AG09309 (cell line): Measurements from ENCODE around the gene NPNT.

Experiments used
- DNase-seq: peaks from one replicate; pipeline ENCODE4 v3.0.0-alpha.2; 2010; ENCODE audit warnings: low read depth
- H3K4me3 ChIP-seq: 2 replicates; pipeline ENCODE4 v1.5.1; 2011; ENCODE audit warnings: mild to moderate bottlenecking, low read depth, low read length, moderate library complexity; ENCODE audit not compliant: control insufficient read depth
- TF ChIP-seq, protein P1 (sequence below): IDR thresholded peaks from 2 replicates; pipeline ENCODE4 v1.5.1; 2011; ENCODE audit warnings: mild to moderate bottlenecking, low read depth, low read length, inconsistent platforms; ENCODE audit not compliant: insufficient read depth, control insufficient read depth; ENCODE audit errors: missing control alignments

The NPNT gene

DNA sequence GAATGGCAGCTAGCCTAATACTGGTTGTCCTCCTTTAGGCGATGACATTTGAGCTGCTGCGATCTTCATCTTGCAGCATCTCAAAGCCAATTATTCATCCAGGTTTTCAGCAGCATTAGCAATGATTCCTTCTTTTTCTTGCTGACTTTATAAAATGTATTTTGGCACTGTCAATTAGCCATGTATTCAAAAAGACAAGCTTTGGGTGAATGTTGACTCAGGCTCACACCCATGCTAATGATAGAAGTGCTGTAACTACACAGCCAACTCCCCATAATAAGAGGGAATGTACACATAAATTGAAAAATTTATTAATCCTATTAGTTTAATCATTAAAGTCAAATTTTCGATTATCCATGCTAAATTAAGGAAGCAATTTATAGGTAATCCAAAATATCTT is 24.3 kb upstream of the NPNT start:
- no peak for DNase-seq
- TF ChIP-seq, protein P1, sequence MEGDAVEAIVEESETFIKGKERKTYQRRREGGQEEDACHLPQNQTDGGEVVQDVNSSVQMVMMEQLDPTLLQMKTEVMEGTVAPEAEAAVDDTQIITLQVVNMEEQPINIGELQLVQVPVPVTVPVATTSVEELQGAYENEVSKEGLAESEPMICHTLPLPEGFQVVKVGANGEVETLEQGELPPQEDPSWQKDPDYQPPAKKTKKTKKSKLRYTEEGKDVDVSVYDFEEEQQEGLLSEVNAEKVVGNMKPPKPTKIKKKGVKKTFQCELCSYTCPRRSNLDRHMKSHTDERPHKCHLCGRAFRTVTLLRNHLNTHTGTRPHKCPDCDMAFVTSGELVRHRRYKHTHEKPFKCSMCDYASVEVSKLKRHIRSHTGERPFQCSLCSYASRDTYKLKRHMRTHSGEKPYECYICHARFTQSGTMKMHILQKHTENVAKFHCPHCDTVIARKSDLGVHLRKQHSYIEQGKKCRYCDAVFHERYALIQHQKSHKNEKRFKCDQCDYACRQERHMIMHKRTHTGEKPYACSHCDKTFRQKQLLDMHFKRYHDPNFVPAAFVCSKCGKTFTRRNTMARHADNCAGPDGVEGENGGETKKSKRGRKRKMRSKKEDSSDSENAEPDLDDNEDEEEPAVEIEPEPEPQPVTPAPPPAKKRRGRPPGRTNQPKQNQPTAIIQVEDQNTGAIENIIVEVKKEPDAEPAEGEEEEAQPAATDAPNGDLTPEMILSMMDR, result no peak
- H3K4me3 ChIP-seq, result no peak overlapping the region

DNA sequence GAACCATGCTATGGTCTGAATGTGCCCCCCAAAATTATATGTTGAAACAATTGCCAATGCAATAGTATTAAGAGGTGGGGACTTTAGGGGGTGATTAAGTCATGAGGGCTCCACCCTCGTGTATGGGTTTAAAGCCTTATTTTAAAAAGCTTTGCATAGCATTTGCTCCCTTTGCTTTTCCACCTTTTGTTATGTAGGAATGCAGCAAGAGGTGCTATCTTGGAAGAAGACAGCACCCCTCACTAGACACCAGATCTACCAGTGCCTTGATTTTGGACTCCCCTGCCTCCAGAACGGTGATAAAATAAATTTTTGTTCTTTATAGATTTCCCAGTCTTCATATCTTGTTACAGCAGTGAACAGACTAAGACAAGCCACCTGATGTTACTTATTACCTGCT is 23.3 kb upstream of the NPNT start:
- H3K4me3 ChIP-seq, result no peak overlapping the region
- TF ChIP-seq, protein P1, result no peak
- DNase-seq, result no peak

DNA sequence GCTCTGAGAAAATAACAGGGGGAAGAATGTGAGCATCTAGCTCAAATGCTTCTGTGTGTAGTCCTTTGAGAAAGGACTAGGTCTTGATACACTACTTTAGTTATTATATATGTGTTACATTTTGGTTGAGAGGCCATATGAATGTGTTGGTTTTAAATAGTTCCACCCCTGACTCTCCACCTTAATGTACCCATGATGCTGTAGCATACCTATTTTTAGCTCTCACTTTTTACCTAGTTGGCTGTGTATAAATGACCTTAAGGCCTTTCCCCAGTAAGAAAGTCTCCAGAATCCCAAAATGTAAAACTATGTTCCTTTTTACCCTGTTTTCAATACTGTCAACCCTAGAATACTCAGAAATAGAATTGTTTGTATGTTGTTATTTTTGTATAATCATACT is 20.0 kb upstream of the NPNT start:
- DNase-seq, result no peak
- H3K4me3 ChIP-seq, result no peak overlapping the region
- TF ChIP-seq, protein P1, result no peak

DNA sequence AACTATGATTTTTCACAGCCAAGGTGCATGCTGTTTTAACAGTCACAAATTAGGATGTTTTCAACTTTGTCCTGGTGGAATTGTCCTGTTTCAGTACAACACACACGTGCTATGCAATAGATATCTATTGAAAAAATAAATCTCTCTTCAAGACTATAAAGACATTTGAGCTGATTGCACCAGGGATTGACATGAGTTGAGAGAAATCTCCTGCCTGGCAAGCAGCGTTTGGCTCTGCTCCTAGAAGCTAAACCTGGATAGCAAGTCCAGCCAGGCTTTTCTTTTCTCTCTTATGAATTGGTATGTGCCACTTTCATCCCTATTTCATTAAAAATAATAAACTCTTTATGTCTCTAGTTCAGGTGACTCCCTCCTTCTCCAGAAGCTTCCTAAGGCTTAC is 16.6 kb upstream of the NPNT start:
- TF ChIP-seq, protein P1, result no peak
- DNase-seq, result no peak
- no peak overlapping the region for H3K4me3 ChIP-seq

DNA sequence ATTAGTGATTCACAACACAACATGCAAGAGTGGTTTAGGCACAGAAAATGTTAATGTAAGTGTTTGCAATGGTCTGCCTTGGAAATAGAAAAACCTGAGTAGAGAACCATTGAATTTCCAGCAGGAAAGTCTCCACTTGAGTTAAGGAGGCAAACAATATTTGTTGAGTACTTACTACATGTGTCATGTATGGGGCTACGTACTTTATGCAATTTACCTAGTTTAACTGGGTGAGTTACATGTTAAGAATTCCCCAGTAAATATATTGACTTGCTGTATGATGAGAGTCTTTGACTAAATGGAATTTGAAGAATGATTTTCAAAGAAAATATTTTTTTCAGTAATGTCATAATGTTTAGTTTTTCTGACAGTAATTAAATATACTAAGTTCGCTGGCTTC is 7.8 kb upstream of the NPNT start:
- no peak overlapping the region for H3K4me3 ChIP-seq
- DNase-seq, result no peak
- TF ChIP-seq, protein P1, result no peak

DNA sequence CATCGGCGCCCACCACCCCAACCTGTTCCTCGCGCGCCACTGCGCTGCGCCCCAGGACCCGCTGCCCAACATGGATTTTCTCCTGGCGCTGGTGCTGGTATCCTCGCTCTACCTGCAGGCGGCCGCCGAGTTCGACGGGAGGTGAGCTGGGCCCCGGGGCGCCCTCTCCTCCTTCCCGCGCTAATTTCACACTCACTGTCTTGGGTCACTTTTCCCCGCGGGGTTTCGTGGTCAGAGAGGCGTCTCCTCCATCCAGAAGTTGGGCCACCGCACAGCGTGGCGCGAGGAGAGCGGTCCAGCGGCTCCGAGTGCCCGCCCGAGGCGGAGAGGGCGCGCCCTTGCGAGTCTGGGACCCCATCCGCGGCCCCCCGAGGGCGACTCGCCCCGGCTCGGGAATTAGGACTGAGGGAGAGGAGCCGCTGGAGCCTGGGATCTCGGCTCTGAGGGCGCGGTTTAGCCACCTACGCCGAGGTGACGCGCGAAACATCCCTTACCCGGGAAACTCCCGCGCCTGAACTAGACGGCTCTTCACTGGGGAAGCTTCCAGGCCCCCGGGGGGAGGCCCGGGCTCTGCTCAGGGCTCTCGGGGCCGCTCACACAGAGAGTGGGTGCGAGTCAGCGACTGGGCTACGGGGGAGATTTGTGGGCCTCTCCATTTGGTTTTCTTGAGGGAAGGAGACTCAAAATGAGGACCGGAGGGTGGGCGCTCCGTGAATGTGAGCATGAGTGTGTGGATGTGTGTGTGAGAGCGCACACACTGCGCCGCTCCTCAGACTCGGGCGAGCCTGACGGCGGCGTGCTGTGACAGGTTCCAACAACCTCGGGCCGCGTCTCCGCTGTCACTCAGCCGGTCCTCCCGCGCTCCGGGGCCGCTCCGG is 551 bp downstream of the NPNT start:
- peak overlapping the region; percentile 2 for H3K4me3 ChIP-seq
- DNase-seq, result no peak
- TF ChIP-seq, protein P1, result no peak
